CD4-positive, alpha-beta T cell (primary cell): Measurements from ENCODE around the gene TRIM23. TPM values are rescaled to one million over a fixed set of nuclear protein-coding genes. Genes with fewer than 3 reads are reported as not detected.
"Not testable (repeated sequence)": the region's sequence is repeated elsewhere in the genome, so short reads cannot be mapped to it uniquely, and the experiment has no call there.

ENCODE experiments used
- ATAC-seq: fragments of 200-7000 bp; cut with Tn5 transposase; one replicate; pipeline ENCODE4 v1.10.0; 2022; ENCODE audit warnings: mild to moderate bottlenecking; ENCODE audit not compliant: poor library complexity
- CTCF ChIA-PET: fragments of 350-600 bp; sonication (Branson Sonifier 250); formaldehyde crosslinking; loops from one replicate; lab custom pipeline; 2021; ENCODE audit warnings: antibody characterized with exemption, inconsistent platforms; lab: Charles Lee
- POLR2A ChIA-PET: fragments of 350-600 bp; sonication (Branson Sonifier 250); formaldehyde crosslinking; loops from one replicate; lab custom pipeline; 2021; ENCODE audit warnings: antibody characterized with exemption, inconsistent platforms; lab: Charles Lee
- DNase-seq, 14 experiments: peaks; one replicate each; pipeline ENCODE4 v3.0.0-alpha.2; 2013 to 2020; ENCODE audit warnings: mixed read lengths in 2 of 14
- H3K27ac ChIP-seq, 2 donors: one replicate each; pipeline versions ENCODE4 v1.5.1 to v1.7.0; 2013; ENCODE audit warnings: low read length in 2 of 2, low read depth in 1 of 2, mild to moderate bottlenecking in 1 of 2
- H3K27me3 ChIP-seq, 2 experiments: 1 replicate in 1 of 2; 2 replicates in 1 of 2; pipeline versions ENCODE4 v1.6.1 to v1.7.0; 2013; ENCODE audit warnings: low read length in 2 of 2, control low read depth in 1 of 2, mild to moderate bottlenecking in 1 of 2, moderate library complexity in 1 of 2; ENCODE audit not compliant: insufficient read depth in 2 of 2, control insufficient read depth in 1 of 2
- H3K36me3 ChIP-seq: one replicate; pipeline ENCODE4 v1.6.1; 2013; ENCODE audit warnings: low read length, control low read depth; ENCODE audit not compliant: insufficient read depth
- H3K4me1 ChIP-seq: one replicate; pipeline ENCODE4 v1.6.1; 2013; ENCODE audit warnings: low read length, control low read depth; ENCODE audit not compliant: insufficient read depth
- H3K4me3 ChIP-seq: one replicate; pipeline ENCODE4 v1.5.1; 2013; ENCODE audit warnings: mild to moderate bottlenecking, low read length, moderate library complexity
- H3K9me3 ChIP-seq, 2 experiments: 1 replicate in 1 of 2; 2 replicates in 1 of 2; pipeline versions ENCODE4 v1.6.1 to v1.7.0; 2013; ENCODE audit warnings: low read length in 2 of 2, mild to moderate bottlenecking in 2 of 2, control low read depth in 1 of 2, moderate library complexity in 1 of 2; ENCODE audit not compliant: control insufficient read depth in 1 of 2, insufficient read depth in 1 of 2
- H3K27ac Mint-ChIP-seq: one replicate; pipeline ENCODE4 v1.8.0; 2020; ENCODE audit warnings: mixed read lengths
- H3K27me3 Mint-ChIP-seq: one replicate; pipeline ENCODE4 v1.8.0; 2021; ENCODE audit warnings: mixed read lengths
- H3K36me3 Mint-ChIP-seq: one replicate; pipeline ENCODE4 v1.8.0; 2021; ENCODE audit warnings: low read depth, mixed read lengths
- H3K4me1 Mint-ChIP-seq: one replicate; pipeline ENCODE4 v1.8.0; 2021; ENCODE audit warnings: low read depth, mixed read lengths
- H3K4me3 Mint-ChIP-seq: one replicate; pipeline ENCODE4 v1.8.0; 2020; ENCODE audit warnings: mild to moderate bottlenecking, mixed read lengths
- H3K9me3 Mint-ChIP-seq: one replicate; pipeline ENCODE4 v1.8.0; 2020; ENCODE audit warnings: mixed read lengths
- CTCF ChIP-seq: fragments of 200-600 bp; IDR thresholded peaks from one replicate; pipeline ENCODE4 v1.8.0; 2022; ENCODE audit warnings: antibody characterized with exemption, mild to moderate bottlenecking
- intact Hi-C, 2 experiments: fragments of 100-400 bp; cut with DNase I in 1 of 2; cut with micrococcal nuclease in 1 of 2; formaldehyde crosslinking; loops; one replicate each; pipeline versions ENCODE4 v1.15.1 to v1.9.0; 2023 to 2025; cut with DNase I, micrococcal nuclease
- total RNA-seq, 174 experiments: library from RNA in 2 of 174; stranded (reverse) in 2 of 174; gene quantifications; one replicate each; pipeline ENCODE4 v1.2.3 and lab custom pipeline; 2021 to 2026

Gene TRIM23
- total RNA-seq, 2 experiments from 2014 or later, result 24.0 to 30.6 TPM

GRCh38 chr5:65612298-65612907 lies 11.7 kb downstream of the TRIM23 start:
- H3K4me3 ChIP-seq, result no peak overlapping the region
- no peak for ATAC-seq
- intact Hi-C loops, result no loop called here
- no peak for DNase-seq
- H3K27ac ChIP-seq, result no peak overlapping the region
- CTCF ChIA-PET, result no interaction called here
- no peaks in the 10 kb centered on the region for H3K27me3 ChIP-seq
- no peaks in the 10 kb centered on the region for H3K9me3 ChIP-seq
- no peak for TF ChIP-seq CTCF
- no peaks in the 10 kb centered on the region for H3K9me3 Mint-ChIP-seq
- H3K36me3 Mint-ChIP-seq, result peaks cover 84% of the 10 kb centered on the region
- no peaks in the 10 kb centered on the region for H3K4me1 ChIP-seq
- no peaks in the 10 kb centered on the region for H3K27me3 Mint-ChIP-seq
- no peak overlapping the region for H3K27ac Mint-ChIP-seq
- H3K4me1 Mint-ChIP-seq, result peaks cover 10% of the 10 kb centered on the region
- H3K4me3 Mint-ChIP-seq, result no peak overlapping the region
- peaks cover 88% of the 10 kb centered on the region for H3K36me3 ChIP-seq
- POLR2A ChIA-PET, result interaction anchor here (0.6 to 1.4 kb wide), 4 partner anchors 7 to 126 kb away, joined by 3 to 6 read pairs (median 3); partner anchors contain the start of genes CENPK and PPWD1

- H3K27ac Mint-ChIP-seq, result no peak overlapping the region
- no peak overlapping the region for H3K4me3 Mint-ChIP-seq
- ATAC-seq (no peak), DNase-seq (no peak)
- no peaks in the 10 kb centered on the region for H3K27me3 Mint-ChIP-seq
- H3K4me1 Mint-ChIP-seq, result peaks cover 10% of the 10 kb centered on the region
- no peaks in the 10 kb centered on the region for H3K27me3 ChIP-seq
- H3K9me3 Mint-ChIP-seq, result no peaks in the 10 kb centered on the region
- intact Hi-C loops, result no loop called here
- TF ChIP-seq CTCF, result no peak
- peaks cover 88% of the 10 kb centered on the region for H3K36me3 Mint-ChIP-seq
- H3K9me3 ChIP-seq, result no peaks in the 10 kb centered on the region
- no peak overlapping the region for H3K27ac ChIP-seq
- ChIA-PET POLR2A (interaction anchor here (0.7 to 1.2 kb wide), 4 partner anchors 8 to 843 kb away, joined by 3 read pairs; partner anchors contain the start of genes CENPK, PPWD1 and SREK1IP1), CTCF (no interaction called here)
- no peak overlapping the region for H3K4me3 ChIP-seq
- H3K36me3 ChIP-seq, result peaks cover 88% of the 10 kb centered on the region
- no peaks in the 10 kb centered on the region for H3K4me1 ChIP-seq
Measured at GRCh38 chr5:65611524-65611923, 12.6 kb downstream of the TRIM23 start.

GRCh38 chr5:65601761-65602160 lies 22.4 kb downstream of the TRIM23 start:
- H3K4me3 Mint-ChIP-seq, H3K27me3 Mint-ChIP-seq, H3K27ac Mint-ChIP-seq, POLR2A ChIA-PET, H3K27me3 ChIP-seq, intact Hi-C loops, H3K4me3 ChIP-seq, H3K9me3 ChIP-seq, DNase-seq, ATAC-seq, H3K4me1 Mint-ChIP-seq, H3K4me1 ChIP-seq, H3K27ac ChIP-seq, H3K9me3 Mint-ChIP-seq, CTCF ChIA-PET: not testable (repeated sequence)
- peaks cover 91% of the 10 kb centered on the region for H3K36me3 Mint-ChIP-seq
- H3K36me3 ChIP-seq, result peaks cover 84% of the 10 kb centered on the region

GRCh38 chr5:65588694-65589093 lies 35.4 kb downstream of the TRIM23 start:
- no peak overlapping the region for H3K4me3 ChIP-seq
- H3K4me1 ChIP-seq, result no peaks in the 10 kb centered on the region
- peaks cover 71% of the 10 kb centered on the region for H3K36me3 Mint-ChIP-seq
- no peaks in the 10 kb centered on the region for H3K27me3 ChIP-seq
- DNase-seq (no peak), ATAC-seq (no peak)
- no peak overlapping the region for H3K4me3 Mint-ChIP-seq
- H3K9me3 ChIP-seq, result no peaks in the 10 kb centered on the region
- peaks cover 75% of the 10 kb centered on the region for H3K36me3 ChIP-seq
- TF ChIP-seq CTCF, result no peak
- no peaks in the 10 kb centered on the region for H3K9me3 Mint-ChIP-seq
- H3K27me3 Mint-ChIP-seq, result no peaks in the 10 kb centered on the region
- ChIA-PET CTCF (no interaction called here), POLR2A (interaction anchor here (1.0 kb wide), 1 partner anchor 25 kb away, joined by 3 read pairs; the partner anchor contains the start of gene PPWD1)
- H3K4me1 Mint-ChIP-seq, result no peaks in the 10 kb centered on the region
- H3K27ac ChIP-seq, result no peak overlapping the region
- no peak overlapping the region for H3K27ac Mint-ChIP-seq
- intact Hi-C loops, result no loop called here
